ENCODE data around the gene TANC2.

The TANC2 gene

GRCh38 chr17:62999736-63000135 is 33.7 kb downstream of the TANC2 start:
- no peak for DNase-seq (ENCODE audit: low read depth in 2 of 3, low spot score in 1 of 3)

- no peak for DNase-seq (ENCODE audit: low read depth in 2 of 3, low spot score in 1 of 3)
These were observed 35.8 kb downstream of the TANC2 start for GRCh38 chr17:63001689-63002394.

- DNase-seq (ENCODE audit: low read depth in 2 of 3, low spot score in 1 of 3): no peak
These were observed 36.6 kb downstream of the TANC2 start for GRCh38 chr17:63002625-63003024.

GRCh38 chr17:63015824-63016223 is 49.8 kb downstream of the TANC2 start:
- no peak for DNase-seq (ENCODE audit: low read depth in 2 of 3, low spot score in 1 of 3)
